WTC11 (cell line): ENCODE results near the gene CAMK2A.

ENCODE experiments used
- CTCF ChIP-seq: fragments of 200-600 bp; IDR thresholded peaks from 2 replicates; pipeline ENCODE4 v1.8.0; 2022; ENCODE audit warnings: antibody characterized with exemption
- NR2C2 ChIP-seq: sonication (generic); formaldehyde crosslinking; IDR thresholded peaks from 2 replicates; pipeline ENCODE4 v1.8.0; 2022; ENCODE audit warnings: mild to moderate bottlenecking, missing genetic modification reagents
- STAT6 ChIP-seq: sonication (generic); formaldehyde crosslinking; conservative IDR thresholded peaks from 2 replicates; pipeline ENCODE4 v1.8.1; 2023; ENCODE audit warnings: mild to moderate bottlenecking, low read depth, missing genetic modification reagents, moderate library complexity

GRCh38 chr5:150173161-150173560, 116.4 kb downstream of the CAMK2A start:
- TF ChIP-seq CTCF, result no peak
- TF ChIP-seq STAT6 (CRISPR knock-in tag), result no peak
- TF ChIP-seq NR2C2 (CRISPR knock-in tag), result no peak
